ENCODE data around the gene UPK1A.

DNA sequence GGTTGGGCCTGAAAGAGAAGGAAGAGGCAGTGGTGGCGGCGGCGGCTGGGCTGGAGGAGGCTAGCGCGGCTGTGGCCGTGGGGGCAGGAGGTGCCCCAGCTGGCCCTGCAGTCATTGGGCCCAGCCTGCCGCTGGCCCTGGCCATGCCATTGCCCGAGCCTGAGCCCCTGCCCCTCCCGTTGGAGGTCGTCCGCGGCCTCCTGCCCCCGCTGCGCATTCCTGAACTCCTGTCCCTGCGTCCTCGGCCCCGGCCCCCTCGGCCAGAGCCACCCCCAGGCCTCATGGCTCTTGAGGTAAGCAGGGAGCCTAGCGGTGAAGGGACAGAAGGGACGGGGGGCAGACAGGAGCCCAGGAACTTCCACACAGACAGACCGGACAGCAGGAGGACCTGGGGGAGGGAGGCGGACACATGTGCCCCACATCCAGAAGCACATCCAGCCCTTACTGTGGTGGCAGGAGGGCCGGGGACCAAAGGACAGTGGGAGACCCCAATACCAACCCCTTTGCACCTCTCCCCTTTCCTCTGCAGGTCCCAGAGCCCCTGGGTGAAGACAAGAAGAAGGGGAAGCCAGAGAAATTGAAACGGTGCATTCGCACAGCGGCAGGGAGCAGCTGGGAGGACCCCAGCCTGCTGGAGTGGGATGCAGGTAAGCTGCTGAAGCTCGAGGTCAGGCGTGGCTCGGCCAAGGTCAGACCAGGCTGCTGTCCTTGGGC is 32.4 kb upstream of the UPK1A start:
- TF ChIP-seq POLR2A (IDR thresholded peaks at IDR 0.05; ENCODE audit: low read depth, low read length) (no peak), POLR2AphosphoS5 (IDR thresholded peaks at IDR 0.05; ENCODE audit: low read depth, low read length) (no peak)
